Fibroblast of villous mesenchyme (primary cell): Measurements from ENCODE around the gene QRFP. TPM values are rescaled to one million over a fixed set of nuclear protein-coding genes. Genes with fewer than 3 reads are reported as not detected.

ENCODE experiments used
- DNase-seq: peaks from one replicate; pipeline ENCODE4 v3.0.0-alpha.2; 2010; ENCODE audit warnings: low read depth
- H3K4me3 ChIP-seq: 2 replicates; pipeline ENCODE4 v1.5.1; 2011; ENCODE audit warnings: low read depth, mild to moderate bottlenecking, low read length
- total RNA-seq: library from RNA; depleted of rRNA; stranded (reverse); fragments of >200 nt; gene quantifications from 2 replicates; pipeline ENCODE4 v1.2.3, GENCODE V29; 2012
- TF ChIP-seq, protein P1 (sequence below): IDR thresholded peaks from 2 replicates; pipeline ENCODE4 v1.5.1; 2012; ENCODE audit warnings: low read depth, mild to moderate bottlenecking, low read length; ENCODE audit not compliant: insufficient read depth

QRFP gene
- total RNA-seq, 1 donor = not detected

DNA sequence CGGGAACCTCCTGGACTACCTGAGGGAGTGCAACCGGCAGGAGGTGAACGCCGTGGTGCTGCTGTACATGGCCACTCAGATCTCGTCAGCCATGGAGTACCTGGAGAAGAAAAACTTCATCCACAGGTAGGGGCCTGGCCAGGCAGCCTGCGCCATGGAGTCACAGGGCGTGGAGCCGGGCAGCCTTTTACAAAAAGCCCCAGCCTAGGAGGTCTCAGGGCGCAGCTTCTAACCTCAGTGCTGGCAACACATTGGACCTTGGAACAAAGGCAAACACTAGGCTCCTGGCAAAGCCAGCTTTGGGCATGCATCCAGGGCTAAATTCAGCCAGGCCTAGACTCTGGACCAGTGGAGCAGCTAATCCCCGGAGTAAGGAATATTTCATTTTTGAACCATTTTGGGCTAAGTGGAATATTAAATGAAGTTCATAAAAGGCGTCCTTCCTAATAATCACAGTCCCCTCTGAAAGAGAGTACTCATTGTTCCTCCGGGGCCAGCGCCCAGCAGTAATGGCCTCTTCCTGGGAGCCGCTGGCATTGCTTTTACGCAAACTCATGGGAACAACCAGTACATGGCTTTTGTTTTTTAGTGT lies 23.6 kb downstream of the QRFP start:
- no peak overlapping the region for H3K4me3 ChIP-seq
- no peak for DNase-seq
- TF ChIP-seq, protein P1, sequence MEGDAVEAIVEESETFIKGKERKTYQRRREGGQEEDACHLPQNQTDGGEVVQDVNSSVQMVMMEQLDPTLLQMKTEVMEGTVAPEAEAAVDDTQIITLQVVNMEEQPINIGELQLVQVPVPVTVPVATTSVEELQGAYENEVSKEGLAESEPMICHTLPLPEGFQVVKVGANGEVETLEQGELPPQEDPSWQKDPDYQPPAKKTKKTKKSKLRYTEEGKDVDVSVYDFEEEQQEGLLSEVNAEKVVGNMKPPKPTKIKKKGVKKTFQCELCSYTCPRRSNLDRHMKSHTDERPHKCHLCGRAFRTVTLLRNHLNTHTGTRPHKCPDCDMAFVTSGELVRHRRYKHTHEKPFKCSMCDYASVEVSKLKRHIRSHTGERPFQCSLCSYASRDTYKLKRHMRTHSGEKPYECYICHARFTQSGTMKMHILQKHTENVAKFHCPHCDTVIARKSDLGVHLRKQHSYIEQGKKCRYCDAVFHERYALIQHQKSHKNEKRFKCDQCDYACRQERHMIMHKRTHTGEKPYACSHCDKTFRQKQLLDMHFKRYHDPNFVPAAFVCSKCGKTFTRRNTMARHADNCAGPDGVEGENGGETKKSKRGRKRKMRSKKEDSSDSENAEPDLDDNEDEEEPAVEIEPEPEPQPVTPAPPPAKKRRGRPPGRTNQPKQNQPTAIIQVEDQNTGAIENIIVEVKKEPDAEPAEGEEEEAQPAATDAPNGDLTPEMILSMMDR = no peak

DNA sequence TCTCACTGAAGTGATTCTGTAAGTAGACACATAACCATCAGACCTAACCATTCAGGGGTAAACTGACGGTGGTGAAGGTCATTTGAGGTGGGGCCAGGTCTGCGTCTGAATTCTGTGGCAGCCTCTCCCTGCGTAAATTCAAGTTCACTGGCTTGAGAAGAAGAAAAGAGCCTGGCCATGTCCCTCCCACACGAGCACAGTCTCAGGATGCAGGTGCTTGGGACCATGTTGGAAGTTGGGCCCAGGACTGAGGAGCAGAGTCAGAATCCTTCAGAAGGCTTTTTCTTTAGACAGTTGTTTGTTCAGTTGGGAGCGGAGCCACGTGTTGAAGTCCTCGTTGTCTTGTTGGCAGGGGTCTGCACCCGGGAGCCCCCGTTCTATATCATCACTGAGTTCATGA lies 24.1 kb downstream of the QRFP start:
- no peak overlapping the region for H3K4me3 ChIP-seq
- DNase-seq = no peak
- TF ChIP-seq, protein P1 = no peak

DNA sequence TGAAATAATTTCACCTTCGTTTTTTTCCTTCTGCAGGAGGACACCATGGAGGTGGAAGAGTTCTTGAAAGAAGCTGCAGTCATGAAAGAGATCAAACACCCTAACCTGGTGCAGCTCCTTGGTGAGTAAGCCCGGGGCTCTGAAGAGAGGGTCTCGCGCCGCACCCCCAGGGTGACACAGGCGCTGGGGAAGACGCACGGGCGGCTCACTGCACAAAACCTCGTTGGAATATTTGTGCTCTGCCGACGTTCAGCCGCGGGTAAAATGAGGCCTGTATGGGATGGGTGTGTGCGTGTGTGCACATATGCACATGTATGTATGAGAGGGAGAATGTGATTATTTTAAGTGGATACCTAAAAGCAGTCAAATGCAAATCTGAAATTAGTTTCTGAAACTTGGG lies 24.5 kb downstream of the QRFP start:
- TF ChIP-seq, protein P1 = no peak
- no peak overlapping the region for H3K4me3 ChIP-seq
- no peak for DNase-seq

DNA sequence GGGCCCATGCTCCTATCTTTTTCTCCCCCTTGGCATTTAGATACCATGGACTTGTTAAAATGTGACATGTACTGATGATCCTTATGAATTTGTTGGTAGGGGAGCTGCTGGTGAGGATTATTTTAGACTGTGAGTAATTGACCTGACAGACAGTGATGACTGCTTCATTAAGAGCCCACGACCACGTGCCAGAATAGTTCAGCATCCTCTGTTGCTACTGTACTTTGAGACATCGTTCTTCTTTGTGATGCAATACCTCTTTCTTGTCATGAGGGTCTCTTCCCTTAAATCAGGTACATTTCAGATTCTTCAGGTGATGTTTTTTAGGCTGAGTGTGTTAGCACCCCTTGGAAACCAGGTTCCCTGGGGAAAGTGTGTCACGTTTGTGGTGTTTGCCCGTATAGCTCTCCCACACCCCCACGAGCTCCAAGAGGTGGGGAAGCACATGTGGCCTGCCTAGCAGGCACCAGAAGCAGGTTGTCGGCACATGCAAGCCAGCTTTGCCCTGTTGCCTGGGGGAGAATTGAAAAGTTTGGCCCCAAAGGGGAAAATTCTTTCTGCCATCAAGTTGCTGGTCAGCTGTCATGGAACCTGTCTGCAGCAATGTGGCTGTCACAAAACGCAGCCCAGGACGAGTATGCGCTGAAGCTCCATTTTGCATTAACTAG lies 25.1 kb downstream of the QRFP start:
- H3K4me3 ChIP-seq = no peak overlapping the region
- DNase-seq = no peak
- TF ChIP-seq, protein P1 = no peak

DNA sequence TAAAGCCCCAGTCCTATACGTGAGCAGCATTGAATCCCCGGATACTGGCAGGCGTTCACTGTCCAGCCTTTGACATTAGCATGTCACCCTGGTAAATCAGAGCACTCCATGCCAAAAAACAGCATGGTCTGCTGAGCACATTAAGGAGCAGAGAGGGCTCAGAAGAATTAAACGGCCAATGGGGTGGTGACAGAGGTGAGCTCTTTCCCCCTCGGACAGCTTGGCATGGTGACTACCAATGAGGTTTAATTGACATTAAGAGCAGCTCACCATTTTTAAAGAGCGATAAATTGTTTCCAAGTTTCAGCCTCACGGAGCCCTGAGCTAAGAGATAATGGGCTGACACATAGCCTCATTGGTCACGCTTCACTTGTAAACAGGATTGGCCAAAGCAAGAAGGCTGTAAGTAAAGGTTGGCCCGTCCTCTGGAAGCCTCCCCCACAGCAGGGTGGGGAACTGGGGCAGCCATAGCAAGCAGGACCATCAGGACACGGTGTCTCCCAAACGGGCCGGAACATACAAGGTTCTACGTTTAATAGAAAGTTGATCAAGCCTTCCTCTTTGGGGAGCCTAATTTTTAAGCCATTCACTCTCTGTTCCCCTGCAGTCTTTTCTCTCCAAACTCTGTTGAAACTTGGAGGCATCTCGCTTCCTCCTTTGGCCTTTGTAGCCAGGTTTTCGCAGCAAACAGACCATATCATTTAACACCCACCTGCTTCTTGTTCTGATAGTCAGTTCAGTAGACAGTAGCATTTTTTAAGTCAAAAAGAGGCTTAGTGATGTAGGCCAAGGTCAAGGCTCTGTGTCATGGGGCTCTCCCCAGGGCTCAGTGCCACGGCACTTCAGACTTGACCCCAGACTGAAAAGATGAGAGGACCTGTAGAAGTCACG lies 25.9 kb downstream of the QRFP start:
- no peak for DNase-seq
- H3K4me3 ChIP-seq = no peak overlapping the region
- TF ChIP-seq, protein P1 = no peak

DNA sequence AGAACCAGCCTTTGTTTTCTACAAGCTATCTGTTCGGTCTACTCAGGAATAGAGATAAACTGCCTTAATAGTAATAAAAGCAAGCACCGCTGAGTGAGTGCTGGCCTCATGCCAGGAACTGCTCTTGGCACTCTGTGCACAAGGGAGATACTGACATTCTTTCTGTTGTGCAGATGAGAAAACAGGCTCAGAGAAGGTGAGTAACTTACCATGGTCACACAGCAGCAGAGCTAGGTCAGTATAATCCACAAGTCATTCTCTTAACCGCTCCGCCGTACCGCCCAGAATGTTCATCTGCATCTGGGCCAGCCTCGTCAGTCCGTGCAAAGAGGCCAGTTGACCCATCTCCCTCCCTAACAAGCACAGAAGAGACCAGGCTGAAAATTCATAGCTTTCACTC lies 27.4 kb downstream of the QRFP start:
- TF ChIP-seq, protein P1 = no peak
- no peak overlapping the region for H3K4me3 ChIP-seq
- DNase-seq = peak; percentile 42
